GM12891 (cell line): ENCODE data around the gene RIBC1. TPM values are rescaled to one million over a fixed set of nuclear protein-coding genes. Genes with fewer than 3 reads are reported as not detected.
A peak's percentile ranks its signal among the peaks of the same experiment; 100 is the strongest.

ENCODE experiments used
- DNase-seq: peaks from one replicate; pipeline ENCODE4 v3.0.0; 2011; ENCODE audit warnings: low spot score; ENCODE audit not compliant: insufficient read length
- FAIRE-seq: peaks from 2 replicates; lab custom pipeline; 2011; peaks lifted over from hg19 to GRCh38; lab: Jason Lieb, UNC
- PAX5 ChIP-seq: IDR thresholded peaks from 2 replicates; pipeline ENCODE4 v1.6.1; 2011; ENCODE audit warnings: low read length, moderate library complexity, mild to moderate bottlenecking; ENCODE audit not compliant: insufficient read depth, severe bottlenecking
- POLR2A ChIP-seq: IDR thresholded peaks from 2 replicates; pipeline ENCODE4 v1.6.1; 2011; ENCODE audit warnings: low read depth, low read length, control low read depth
- POLR2AphosphoS5 ChIP-seq: IDR thresholded peaks from 2 replicates; pipeline ENCODE4 v1.6.1; 2011; ENCODE audit warnings: low read depth, low read length, control low read depth
- POU2F2 ChIP-seq: IDR thresholded peaks from 2 replicates; pipeline ENCODE4 v1.6.1; 2011; ENCODE audit warnings: low read depth, mild to moderate bottlenecking, control low read depth, low read length, moderate library complexity
- SPI1 ChIP-seq: IDR thresholded peaks from 2 replicates; pipeline ENCODE4 v1.6.1; 2011; ENCODE audit warnings: low read depth, low read length, control low read depth
- TAF1 ChIP-seq: IDR thresholded peaks from 2 replicates; pipeline ENCODE4 v1.6.1; 2011; ENCODE audit warnings: low read depth, low read length, control low read depth
- polyA plus RNA-seq: library from polyadenylated mRNA; unstranded; fragments of >200 nt; gene quantifications from one replicate; pipeline ENCODE4 v1.2.1, GENCODE V29; 2012; ENCODE audit warnings: low read depth, missing spikeins, inconsistent platforms; ENCODE audit not compliant: missing spikeins

The RIBC1 gene
- polyA plus RNA-seq = 0.50 TPM

DNA sequence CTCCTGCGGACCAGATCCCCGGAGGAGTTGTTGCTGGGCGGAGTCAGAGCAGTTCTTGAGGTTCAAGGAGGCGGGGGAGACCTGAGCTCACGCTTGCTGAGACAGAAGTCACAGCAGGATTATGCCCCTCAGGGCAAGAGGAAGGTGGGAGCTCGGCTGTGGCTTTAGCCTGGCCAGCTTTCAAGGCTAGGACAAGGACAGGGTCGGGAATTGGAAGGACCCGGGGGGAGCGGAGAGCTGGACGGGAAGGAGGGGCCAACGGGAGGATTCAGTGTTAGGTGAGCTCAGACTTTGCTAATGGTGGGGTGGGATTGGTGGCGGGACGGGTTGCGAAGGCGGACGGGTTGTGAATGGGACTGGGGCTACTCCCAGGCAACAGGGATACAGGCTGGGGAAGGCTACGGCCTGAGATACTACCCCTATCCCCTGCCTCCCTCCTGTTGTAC, at the start of gene RIBC1:
TSS of gene RIBC1 (plus strand) at position 13 of the 446 bp plus-strand sequence. CDS start 3,404 bp downstream, outside the sequence.
- TF ChIP-seq POLR2AphosphoS5 (no peak), TAF1 (no peak), SPI1 (no peak)
- FAIRE-seq (no peak), DNase-seq (no peak)

DNA sequence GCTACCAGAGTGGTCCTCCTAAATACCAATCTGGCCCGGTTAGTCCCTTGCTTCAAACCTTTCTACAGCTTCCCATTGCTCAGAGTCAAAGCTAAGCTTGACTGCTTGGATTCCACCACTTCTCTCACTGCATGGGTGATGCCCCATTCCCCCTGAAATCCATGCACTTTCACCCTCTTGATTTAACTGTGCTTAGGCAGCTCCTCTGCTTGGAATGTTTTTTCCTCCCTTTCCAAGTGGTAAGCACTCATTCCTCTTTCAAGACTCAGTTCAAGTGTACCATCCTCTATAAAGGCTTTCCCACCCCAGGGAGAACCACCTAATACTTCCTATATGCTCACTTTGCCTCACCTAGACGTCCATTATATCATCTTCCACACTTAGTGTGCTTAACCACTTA, 49.4 kb upstream of the RIBC1 start:
- FAIRE-seq (no peak), DNase-seq (no peak)
- no peak for TF ChIP-seq TAF1
- no peak for TF ChIP-seq POLR2A
- no peak for TF ChIP-seq SPI1
- TF ChIP-seq PAX5 = no peak
- TF ChIP-seq POU2F2 = no peak
- no peak for TF ChIP-seq POLR2AphosphoS5

- no peak for DNase-seq
- TF ChIP-seq SPI1 (no peak), POU2F2 (no peak)
- no peak for FAIRE-seq
Observed at GRCh38 chrX:53374222-53374820, 48.4 kb upstream of the RIBC1 start.

DNA sequence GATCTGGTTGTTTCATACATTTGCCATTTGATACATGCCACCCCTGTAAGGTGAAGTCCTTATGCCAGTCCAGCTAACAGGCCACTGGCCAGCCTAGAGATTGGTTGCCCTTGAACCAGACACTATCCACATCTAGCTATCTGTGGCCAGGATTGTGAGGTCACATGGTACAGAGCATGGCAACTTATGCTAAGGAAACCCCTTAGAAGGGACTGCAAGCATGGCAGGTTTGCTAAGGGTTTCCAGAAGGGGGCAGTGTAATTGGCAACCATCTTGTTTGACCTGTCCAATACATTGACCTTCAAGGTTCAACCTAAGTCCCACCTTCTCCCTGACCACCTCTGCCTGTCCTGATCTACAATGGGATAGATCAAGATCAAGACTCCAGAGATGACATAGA, 47.8 kb upstream of the RIBC1 start:
- TF ChIP-seq TAF1 (no peak), POU2F2 (no peak), SPI1 (no peak), POLR2A (no peak), PAX5 (no peak), POLR2AphosphoS5 (no peak)
- peak; percentile 69 for FAIRE-seq

DNA sequence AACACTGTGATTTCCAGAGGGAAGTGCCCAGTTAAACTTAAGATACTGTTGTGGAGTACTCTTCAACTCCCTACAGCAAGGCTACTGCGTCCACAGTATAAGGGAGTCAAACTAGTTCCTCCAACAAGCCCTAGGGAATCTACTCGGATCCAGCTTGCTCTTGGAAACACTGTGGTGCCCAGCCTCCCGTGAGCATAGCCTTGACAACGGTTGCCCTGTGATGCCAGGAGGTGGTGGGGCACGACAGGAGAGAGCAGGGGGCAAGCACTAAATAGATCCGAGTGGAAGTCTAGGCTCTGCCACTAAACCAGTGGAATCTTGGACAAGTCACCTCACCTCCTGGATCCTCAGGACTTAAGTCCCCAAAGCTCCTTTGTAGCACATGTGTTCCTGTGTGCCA, 45.8 kb upstream of the RIBC1 start:
- peak; percentile 81 for FAIRE-seq
- TF ChIP-seq PAX5 (no peak), POLR2AphosphoS5 (no peak), TAF1 (no peak), POU2F2 (no peak), SPI1 (no peak), POLR2A (no peak)

More for the DNA sequence above, 47.8 kb upstream of the RIBC1 start:
- no peak for DNase-seq

GRCh38 chrX:53377464-53377863, 45.2 kb upstream of the RIBC1 start:
- FAIRE-seq = no peak

More for the DNA sequence above, 45.8 kb upstream of the RIBC1 start:
- DNase-seq = no peak

GRCh38 chrX:53379008-53379710, 43.5 kb upstream of the RIBC1 start:
- DNase-seq (no peak), FAIRE-seq (no peak)
- no peak for TF ChIP-seq SPI1
- TF ChIP-seq PAX5 = no peak
- no peak for TF ChIP-seq TAF1
- no peak for TF ChIP-seq POLR2AphosphoS5
- TF ChIP-seq POU2F2 = no peak
- TF ChIP-seq POLR2A = no peak

More at GRCh38 chrX:53377464-53377863, 45.2 kb upstream of the RIBC1 start:
- TF ChIP-seq POLR2AphosphoS5 (no peak), POU2F2 (no peak), SPI1 (no peak), PAX5 (no peak), POLR2A (no peak), TAF1 (no peak)
- DNase-seq = no peak

- TF ChIP-seq TAF1 (no peak), SPI1 (no peak), POLR2A (no peak), PAX5 (no peak), POLR2AphosphoS5 (no peak), POU2F2 (no peak)
- DNase-seq (no peak), FAIRE-seq (no peak)
Observed at GRCh38 chrX:53379747-53380146, 42.9 kb upstream of the RIBC1 start.

DNA sequence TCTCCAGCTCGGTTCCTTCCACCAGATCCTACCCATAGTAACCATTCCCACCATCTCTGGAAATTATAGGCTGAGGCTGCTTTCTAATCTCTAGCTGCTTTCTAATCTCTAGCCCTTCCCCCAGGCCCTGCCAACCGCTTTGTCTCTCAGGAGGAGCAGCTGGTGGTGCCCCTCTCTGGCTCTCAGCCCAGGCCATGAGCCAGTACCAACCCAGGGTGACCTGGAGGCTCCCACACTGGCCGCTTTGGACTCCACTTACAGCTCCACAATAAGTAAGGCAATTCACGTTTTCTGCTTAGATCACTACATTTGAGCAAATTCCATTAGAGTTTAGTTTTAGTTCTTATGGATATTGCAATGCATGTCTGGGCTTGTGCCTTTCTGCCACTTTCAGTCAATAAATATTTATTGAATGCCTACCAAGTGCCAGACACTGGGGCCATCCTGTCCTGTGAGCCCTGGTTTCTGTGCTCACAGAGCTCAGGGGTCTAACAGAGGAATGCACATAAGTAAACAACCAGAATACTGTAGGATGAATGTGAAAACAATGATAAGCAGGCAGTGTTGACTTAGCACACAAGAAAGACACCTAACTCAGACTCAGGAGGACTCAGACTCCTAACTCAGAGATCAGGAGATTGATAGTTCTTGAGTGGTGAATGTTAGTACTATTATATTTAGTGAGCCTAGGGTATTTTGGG, 39.1 kb upstream of the RIBC1 start:
- DNase-seq (no peak), FAIRE-seq (no peak)
- no peak for TF ChIP-seq POLR2AphosphoS5
- TF ChIP-seq POU2F2 = no peak
- TF ChIP-seq TAF1 = no peak
- TF ChIP-seq SPI1 = no peak
- TF ChIP-seq POLR2A = no peak
- TF ChIP-seq PAX5 = no peak
